C1 segment of cervical spinal cord (tissue), 14 donors: ENCODE data around the gene SPATA6L.
A peak's percentile ranks its signal among the peaks of the same experiment; 100 is the strongest.
"Not testable (repeated sequence)": the region's sequence is repeated elsewhere in the genome, so short reads cannot be mapped to it uniquely, and the experiment has no call there.

Experiments
- DNase-seq, 14 donors: peaks; one replicate each; lab custom pipeline; 2025; lab: John Stamatoyannopoulos, UW

Gene SPATA6L

DNA sequence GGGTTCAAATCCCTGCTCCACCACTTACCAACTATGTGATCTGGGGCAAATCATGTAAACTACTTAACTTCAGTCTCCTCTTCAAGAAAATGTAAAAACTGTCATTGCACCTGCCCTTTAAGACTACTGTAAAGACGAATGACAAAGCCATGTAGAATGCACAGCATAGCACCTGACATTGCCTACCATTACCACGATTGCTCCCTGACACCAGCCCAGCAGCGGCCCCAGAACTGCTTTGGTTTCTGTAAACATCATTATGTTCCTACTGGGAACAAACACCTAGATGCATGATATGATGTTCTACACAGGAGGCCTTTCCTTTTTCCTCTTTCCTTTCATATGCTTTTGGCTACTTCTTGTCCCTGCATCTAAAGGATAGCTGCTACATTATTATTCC lies 27.3 kb downstream of the SPATA6L start:
- DNase-seq: no peak

DNA sequence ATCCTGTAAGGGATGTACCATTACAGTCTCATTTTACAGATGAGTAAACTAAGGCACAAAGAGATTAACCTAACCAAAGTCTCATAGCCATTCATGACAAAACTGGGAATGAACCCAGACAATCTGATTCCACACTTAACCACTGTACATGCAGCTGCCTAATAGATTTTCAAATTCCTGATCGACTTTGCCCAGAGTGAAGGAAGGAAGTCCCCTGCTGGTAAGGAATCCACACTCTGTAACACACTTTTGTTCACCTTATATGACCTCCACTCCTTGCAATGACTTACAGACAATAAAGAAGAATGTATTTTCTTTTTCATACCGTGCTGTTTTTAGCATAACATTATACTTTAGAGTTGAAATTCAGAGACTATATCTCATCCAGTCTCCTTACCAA lies 35.4 kb downstream of the SPATA6L start:
- no peak for DNase-seq

DNA sequence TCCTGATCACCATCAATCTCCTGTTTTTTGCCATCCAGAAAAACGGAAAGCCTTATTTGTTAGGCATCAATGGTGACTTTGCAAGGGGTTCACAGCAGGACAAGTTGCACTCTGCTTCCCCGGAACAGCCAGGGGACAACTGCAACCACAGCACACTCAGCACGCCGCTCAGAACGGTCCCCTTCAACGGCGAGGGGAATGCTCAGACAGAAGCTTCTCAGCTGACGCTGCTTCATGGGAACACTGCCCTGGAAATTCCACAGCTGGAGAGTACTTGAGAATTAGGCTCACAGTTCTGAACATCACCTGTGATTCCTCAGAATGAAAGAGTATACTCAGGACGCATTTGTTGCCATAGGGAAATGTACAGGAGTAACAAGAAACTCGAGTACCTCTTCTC lies 44.3 kb downstream of the SPATA6L start:
- DNase-seq: no peak

DNA sequence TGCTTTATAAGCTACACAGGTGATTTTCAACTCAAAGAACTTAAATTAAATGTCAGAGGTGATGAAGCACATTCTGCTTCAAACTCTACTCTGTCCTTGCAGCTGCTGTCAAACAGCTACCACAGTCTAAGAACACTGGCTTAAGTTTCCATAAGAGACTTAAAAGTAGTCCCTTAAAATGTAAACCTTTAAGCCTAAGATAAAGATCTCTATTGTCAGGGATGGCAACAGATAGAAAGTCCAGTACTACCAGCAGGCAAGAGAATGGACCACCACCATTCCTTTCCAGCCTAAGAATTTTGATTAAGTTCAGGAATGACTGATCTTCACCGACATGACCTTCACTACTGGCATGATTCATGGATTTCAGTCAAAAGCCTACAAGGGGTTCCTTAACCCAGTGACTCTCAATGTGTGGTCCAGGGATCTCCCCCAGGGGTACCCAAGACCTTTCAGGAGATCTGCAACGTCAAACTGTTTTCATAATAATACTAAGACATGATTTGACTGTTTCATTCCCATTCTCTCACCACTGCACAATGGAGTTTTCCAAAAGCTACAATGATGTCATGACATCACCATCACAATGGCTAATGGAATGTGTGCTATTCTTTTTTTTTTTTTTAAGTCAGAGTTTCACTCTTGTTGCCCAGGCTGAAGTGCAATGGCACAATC lies 45.3 kb downstream of the SPATA6L start:
- no peak for DNase-seq

DNA sequence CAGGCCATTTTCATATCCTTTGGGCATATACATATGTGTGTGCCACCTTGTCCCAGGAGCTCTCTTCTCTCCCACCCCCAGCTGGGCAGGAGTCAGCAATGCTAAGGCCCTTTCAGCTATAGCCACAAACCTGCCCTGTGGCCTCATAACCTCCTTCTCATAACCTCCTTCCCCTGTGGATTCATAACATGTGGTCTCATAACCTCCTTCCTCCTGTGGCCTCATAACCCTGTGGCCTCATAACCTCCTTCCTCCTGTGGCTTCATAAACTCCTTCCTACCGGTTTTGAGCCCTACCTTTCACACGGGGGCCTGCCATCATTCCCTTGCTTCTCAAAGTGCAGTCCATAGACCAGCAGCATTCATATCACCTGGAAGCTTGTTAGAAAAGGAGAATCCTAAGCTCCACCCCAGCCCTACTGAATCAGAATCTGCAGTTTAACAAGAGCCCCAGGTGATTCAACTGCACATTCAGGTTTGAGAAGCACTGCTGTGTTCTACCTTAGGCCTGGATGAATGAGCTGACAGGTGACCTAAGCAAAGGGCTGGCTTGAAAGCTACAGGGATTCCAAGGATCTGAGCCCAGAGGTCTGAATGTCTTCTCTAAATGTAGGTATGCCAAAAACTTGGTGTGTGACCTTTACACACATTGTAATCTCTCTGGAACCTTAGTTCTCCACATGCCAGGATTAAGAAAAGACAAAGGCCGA lies 46.1 kb downstream of the SPATA6L start:
- no peak for DNase-seq

DNA sequence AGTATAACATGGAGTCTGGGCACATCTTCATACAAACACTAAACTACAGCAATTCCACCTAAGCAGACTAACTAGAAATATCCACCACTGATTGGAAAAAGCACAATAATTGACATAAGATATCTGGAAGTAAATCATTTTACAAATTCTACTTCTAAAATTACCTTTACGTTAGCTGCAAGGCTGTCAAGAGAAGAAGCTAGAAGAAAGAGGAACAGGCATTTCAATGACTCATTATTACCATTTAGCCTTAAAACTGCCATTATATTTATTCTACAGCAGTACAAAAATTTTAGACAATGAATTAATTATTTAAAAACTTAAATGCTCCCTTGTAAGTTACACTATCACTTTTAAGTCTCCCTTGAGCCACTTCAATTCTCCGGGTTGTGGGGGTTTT lies 47.6 kb downstream of the SPATA6L start:
- DNase-seq: no peak

DNA sequence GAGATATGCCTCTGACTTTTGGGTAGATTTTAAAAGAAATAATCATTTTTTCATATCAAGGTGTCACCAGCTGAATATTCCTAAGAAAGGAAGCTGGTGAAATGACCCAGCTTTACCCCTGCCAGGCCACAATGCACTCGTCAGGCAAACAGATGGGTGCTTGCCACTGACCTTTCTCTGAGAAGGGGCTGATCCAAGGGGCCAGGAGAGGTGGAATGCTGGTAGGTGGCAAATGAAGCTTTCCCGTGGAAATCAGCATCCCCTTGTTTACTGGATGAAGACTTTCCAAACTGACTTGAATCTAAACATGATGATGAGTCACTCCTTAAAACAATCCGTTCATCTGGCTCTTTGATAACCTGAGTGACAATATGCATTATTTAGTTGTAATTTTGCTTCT lies 48.5 kb downstream of the SPATA6L start:
- no peak for DNase-seq

DNA sequence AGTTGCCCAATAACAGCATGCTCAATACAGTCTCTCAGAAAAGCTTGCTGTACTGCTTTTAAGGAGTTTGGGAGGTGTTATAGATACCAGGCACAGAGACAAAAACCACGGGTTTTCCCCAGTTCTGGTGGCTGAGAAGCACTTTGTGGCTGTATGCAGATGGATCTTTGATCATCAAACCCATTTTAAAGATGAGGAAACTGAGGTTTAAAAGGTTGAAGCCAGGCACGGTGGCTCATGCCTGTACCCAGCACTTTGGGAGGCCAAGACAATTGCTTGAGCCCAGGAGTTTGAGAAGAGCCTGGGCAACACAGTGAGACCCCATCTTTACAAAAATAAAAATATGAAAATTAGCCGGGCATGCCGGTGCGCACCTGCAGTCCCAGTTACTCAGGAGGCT lies 50.5 kb downstream of the SPATA6L start:
- no peak for DNase-seq

DNA sequence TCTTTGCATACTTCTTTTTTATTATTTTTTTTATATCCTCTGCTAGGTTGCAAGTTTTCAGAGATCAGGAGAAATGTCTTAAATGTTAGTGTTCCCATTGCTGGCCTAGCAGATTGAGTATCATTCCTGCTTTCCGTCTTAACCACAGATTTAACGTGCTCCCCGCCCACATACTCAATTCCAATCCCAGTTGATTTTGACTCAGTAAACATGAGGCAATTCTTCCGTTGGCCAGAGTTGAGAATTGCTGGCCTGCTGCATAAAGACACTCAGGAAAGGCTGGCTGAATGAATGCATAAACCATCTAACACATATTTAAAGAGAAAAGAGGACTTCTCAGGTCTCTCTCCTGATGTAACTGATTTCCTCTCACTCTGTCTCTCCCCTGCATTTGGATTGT lies 51.0 kb downstream of the SPATA6L start:
- no peak for DNase-seq

DNA sequence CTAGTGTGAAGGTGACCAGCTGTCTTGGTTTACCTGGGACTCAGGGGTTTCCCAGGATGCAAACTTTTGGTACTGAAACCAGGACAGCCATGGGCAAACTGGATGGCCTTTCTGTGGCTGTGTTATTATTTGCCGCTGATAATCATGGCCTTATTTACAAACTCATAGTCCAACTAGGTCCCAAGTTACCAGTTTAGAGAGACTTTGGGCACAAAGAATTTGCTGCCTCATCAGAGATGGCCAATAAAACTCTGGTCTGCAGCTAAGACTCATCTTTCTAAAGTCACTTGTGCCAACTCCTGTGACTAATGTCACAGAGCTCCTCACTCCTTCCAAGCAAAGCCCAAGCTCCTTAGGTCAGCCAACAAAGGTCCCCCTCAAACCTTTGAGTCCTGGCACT lies 51.7 kb downstream of the SPATA6L start:
- DNase-seq: no peak

DNA sequence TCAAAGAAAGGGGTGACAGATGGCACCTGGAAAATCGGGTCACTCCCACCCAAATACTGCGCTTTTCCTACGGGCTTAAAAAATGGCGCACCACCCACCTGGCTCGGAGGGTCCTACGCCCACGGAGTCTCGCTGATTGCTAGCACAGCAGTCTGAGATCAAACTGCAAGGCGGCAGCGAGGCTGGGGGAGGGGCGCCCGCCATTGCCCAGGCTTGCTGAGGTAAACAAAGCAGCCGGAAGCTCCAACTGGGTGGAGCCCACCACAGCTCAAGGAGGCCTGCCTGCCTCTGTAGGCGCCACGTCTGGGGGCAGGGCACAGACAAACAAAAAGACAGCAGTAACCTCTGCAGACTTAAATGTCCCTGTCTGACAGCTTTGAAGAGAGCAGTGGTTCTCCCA lies 60.2 kb downstream of the SPATA6L start:
- DNase-seq: not testable (repeated sequence)

DNA sequence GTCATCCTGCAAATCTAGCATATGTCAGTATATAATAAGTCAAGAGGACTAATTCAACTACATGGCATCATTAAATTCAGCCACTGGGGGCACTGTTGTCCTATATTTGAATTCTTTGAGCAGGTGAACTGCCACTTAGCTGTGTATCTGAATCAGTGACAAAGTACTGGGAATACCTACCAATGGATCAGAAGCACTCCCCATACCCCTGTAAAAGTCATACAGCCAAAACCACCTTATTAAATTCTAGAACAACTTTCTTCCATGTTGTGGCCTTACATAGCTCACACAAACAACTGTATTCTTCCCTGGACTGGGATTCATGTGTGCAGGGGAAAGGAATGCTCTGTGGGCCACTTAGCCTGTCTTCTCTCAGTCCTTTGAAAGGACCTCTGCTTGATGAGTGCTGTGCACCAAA lies 61.6 kb downstream of the SPATA6L start:
- peak in 7 of 14 donors; percentile 4 to 54 (median 13) for DNase-seq

DNA sequence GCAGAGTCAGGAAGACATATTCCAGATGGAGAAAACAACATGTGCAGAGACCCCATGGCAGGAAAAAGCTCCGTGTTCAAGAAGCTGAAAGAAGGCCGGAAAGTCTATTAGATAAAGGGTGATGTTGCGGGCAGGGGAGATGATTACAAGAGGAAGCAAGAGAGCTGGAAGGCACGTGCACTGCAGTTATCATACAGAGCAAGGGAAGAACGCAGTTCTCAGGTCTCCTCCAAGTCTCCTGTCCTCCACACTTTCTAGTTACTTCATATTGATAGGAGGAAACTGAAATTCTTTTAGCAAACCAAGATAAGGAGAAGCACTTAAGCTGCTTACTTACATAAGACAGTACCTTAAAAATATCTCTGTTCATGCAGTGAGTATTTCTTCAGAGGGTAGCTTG lies 62.5 kb downstream of the SPATA6L start:
- no peak for DNase-seq

DNA sequence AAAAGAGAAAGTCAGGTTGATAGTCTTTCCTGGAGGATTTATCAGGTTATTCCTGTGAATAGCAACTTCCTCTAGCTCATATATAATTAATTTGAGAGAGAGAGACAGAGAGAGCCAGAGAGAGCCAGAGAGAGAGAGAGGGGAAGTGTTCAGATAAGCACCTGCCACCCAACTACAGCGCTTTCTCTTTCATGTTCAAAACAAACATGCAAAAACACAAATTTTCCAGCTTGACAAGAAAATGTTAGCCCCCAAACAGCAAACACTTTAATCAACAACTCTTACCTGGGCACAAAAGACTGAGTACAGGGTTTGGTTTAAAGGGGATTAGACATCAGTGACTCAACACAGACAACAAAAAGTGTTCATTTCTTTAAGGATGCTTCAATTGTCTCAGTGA lies 65.9 kb downstream of the SPATA6L start:
- no peak for DNase-seq

DNA sequence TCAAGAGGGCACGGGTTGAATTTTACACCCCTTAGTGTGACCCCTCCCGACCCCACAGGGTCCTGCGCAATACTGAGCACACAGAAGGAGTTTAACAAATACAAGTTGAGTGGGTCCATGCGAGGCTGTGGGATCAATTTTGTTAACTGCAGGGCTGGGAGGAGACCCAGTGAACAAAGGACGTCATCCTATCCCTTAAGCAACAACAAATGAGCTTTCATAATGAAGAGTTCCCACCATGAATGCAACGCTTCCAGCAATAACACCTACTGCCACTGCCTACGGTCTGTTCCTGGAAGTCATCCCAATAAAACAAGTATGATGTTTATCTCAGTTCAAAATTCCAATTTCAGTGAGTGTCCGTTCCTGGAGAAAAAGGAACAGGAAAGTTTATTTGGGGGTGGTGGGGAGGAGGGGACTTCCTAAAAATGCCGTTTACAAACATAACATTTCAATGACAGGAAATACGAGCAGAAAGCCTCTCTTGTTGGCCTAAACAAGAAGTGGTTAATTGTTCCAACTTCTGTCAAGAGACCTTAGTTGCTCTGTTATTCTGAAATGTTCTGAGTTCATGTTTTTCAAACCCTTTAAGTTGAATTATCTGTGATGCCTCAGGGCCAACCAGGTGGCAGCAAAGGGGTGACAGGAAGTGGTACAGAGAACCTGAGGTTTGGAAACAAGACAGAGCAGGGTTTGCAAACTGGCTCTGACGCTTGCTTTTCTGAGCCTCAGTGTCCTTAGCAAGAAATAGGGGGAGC lies 69.9 kb downstream of the SPATA6L start:
- DNase-seq: no peak

DNA sequence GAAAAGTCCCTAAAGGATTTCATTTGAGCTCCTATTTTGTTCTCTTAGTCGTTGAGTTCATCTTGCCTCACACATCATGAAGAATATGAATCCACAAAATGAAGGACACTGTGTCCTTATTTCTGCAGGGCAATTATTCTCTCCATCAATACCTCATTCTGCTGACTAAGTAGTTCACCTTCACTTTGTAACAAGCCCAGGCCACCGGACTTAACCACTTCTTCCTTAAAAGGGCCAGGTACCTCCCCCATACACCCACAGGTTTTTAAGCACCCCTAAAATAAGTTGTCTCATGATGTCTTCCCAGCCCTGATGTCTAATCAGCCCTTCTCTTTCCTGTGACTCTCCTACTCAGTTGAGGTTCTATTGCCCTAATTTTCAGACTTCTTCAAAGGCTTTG lies 71.3 kb downstream of the SPATA6L start:
- DNase-seq: no peak

DNA sequence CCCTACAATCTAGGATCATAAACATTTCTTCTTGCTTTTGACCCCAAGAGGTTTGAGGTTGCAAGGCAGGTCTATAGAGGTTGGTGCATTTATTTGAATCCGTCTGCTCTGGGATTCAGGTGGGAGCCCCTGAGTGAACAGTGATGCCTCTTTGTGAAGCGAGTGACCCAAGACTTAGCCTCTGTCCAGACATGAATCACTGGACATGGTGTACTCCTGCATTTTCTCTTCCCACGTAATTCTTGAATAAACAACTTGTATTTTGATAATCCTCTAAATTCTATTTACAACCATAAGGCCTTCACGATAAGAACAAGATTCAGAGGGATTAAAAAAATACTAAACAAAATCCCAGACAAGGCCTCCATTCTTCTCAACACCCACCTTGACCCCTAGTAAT lies 71.7 kb downstream of the SPATA6L start:
- no peak for DNase-seq

DNA sequence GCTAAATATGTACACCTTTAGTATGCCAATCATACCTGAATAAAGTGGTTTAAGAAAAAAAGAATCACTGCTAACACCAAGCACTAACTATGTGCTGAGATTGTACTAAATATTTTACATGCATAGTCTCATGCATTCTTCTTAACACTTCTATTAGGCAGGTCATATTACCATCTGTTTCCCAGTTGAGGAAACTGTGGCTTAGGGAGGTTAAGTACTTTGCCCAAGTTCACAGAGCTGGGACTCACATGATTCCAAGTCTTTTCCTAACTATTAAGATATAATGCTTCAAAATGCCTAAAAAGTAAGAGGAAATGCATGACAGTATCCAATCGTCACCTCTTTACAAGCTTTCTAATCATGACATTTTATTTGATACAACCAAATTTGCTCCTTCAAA lies 73.4 kb downstream of the SPATA6L start:
- DNase-seq: no peak

DNA sequence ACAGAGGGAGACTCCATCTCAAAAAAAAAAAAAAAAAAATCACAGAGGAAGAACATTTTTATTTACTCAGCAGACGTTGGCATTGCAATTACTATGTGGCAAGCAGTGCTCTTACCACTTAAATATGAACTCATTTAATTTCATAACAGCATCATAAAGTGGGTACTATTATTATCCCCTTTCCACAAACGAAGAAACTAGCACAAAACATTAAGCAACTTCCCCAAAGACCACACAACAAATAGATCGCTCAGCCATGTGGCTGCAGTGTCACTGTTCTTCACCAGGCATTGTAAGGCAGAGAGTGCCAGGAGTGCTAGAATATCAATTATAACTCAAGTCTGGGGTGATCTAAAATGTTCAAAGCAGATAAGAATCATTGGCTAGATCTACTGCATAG lies 74.0 kb downstream of the SPATA6L start:
- no peak for DNase-seq

DNA sequence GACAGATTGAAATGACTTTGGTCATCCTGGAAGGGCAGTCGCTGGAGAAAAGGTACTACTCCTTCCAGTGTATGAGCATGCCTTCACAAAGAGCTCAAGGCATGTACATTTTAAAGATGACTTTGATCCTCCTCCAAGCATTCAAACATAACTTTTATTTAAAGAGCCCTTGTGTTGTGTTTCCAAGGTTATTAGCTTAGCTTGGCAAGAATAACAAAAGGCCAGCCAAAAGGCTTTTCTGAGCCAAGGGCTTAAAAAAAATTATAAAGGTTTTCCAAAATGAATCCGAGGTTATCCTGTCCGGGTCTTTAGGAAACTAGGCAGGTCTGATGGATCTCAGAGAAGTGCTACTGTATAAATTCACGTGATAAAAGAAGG lies 75.2 kb downstream of the SPATA6L start:
- DNase-seq: no peak

DNA sequence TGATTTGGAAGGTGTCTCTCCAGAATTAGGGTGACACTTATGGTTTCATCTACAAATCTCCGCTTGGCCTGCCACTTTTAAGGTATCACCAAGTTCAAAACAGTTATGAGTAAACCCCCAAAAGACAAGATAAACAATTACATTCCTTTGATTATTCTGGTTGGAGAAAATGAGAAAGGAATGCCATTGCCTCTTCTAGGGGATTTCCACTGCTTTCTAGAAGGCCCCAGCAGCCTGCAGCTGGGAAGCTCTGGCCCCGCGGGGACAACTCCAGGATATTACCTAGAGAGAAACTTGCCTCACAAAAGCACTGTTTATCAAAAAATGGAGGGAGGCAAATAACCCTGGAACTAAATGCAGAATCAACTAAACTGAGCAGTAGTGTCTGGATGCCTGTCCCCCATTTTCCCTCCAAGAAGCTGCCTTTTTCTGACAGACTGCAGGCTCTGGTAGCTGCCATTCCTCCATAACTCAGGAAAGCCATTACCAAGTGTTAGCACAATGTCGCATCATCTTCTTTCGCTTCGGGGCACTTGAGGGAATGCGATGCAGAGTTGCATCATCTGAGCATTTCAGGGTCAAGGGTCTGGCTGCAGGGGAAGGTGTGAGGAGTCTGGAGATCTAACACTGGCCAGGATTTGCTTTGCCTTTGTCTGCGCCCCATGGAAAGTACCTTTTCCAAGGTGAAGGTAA lies 75.7 kb downstream of the SPATA6L start:
- DNase-seq: no peak

DNA sequence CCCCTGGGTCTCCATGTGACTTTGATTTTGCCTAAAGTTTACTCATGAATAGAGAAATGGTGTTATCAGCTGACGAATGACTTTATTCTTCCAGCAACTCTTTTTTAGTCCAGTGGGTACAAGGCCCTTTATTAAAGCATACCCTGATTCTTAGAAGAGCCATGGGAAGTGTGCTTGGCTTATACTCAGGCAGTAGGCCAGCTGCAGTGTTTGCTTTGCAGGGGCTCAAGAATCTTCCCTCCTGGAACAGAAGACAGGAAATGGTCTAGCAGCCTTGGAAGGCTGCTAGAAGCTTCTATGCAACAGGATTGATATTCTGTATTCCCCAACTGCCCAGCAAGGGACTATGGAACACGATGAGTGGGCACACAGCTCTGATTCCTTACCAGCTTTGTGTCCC lies 77.6 kb downstream of the SPATA6L start:
- no peak for DNase-seq
